ENCODE measurements around the gene CCDC85B. TPM values are rescaled to one million over a fixed set of nuclear protein-coding genes. Genes with fewer than 3 reads are reported as not detected.

CCDC85B gene
- total and polyA plus RNA-seq, 2 of the 8 experiments (the other 6 are each of a cell fraction or from before 2014, with no cell fraction given), result 19.8 to 30.8 TPM

DNA sequence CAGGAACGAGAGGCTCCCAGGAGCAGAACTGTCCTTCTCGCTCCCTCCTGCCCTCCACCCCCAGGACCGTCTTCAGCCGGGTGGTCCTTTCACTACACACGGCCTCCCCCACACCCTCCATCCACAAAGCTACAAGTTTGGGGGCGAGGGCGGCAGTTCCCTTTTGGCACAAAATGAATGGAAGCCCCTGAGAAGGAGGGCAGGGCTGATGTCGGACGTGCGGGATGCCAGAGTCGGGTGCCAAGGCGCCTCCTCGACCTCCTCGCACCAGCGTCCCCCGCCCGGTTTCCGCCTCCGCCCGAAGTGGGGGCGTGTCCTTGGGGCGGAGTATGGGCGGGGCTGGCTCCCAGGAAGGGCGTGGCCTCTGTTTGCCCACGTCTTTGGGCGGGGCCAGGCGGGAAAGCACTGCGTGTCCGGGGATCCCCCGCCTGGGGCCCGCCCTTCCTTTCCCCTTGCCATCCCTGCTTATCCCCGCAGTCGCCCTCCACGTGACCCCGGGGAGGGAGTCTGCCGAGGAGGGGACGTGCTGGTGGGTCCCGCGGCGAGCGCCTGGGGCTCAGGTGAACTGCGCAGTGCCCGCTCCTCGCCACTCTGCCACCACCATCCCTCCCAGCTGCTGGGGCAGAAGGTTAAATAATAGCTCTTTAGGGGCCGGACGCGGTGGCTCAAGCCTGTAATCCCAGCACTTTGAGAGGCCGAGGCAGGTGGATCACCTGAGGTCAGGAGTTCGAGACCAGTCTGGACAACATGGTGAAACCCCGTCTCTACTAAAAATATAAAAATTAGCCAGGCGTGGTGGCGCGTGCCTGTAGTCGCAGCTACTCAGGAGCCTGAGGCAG is 16.9 kb upstream of the CCDC85B start (continued):
- no peak for TF ChIP-seq SP2 (IDR thresholded peaks at IDR 0.05; ENCODE audit: low read length)
- TF ChIP-seq TAF7 (optimal IDR thresholded peaks at IDR 0.05; ENCODE audit: borderline replicate concordance, low read depth, low read length), result no peak
- peak; percentile 96 for TF ChIP-seq SP4 (IDR thresholded peaks at IDR 0.05; ENCODE audit: low read length)

All from H1 (cell line).